Transverse colon (tissue), 4 donors: ENCODE measurements around the gene SASH1.

ENCODE experiments used
- CTCF ChIP-seq, 5 experiments: fragments of 200-600 bp in 3 of 5; fragments of 450-650 bp in 2 of 5; sonication (generic) in 3 of 5; IDR thresholded peaks; 1 replicate in 2 of 5; 2 replicates in 3 of 5; pipeline ENCODE4 v1.5.1; 2016 to 2017; ENCODE audit warnings: antibody characterized with exemption in 5 of 5, inconsistent platforms in 3 of 5, mild to moderate bottlenecking in 2 of 5, moderate library complexity in 1 of 5
- EP300 ChIP-seq: sonication (generic); formaldehyde crosslinking; IDR thresholded peaks from one replicate; pipeline ENCODE4 v1.6.1; 2017; ENCODE audit warnings: antibody characterized with exemption, low read depth
- POLR2A ChIP-seq: fragments of 450-650 bp; IDR thresholded peaks from one replicate; pipeline ENCODE4 v1.6.1; 2016; ENCODE audit warnings: antibody characterized with exemption, mild to moderate bottlenecking, moderate library complexity
- POLR2AphosphoS5 ChIP-seq, 3 donors: sonication (generic); formaldehyde crosslinking; IDR thresholded peaks; one replicate each; pipeline ENCODE4 v1.6.1; 2016; ENCODE audit warnings: antibody characterized with exemption in 3 of 3

GRCh38 chr6:148430897-148431296, 88.3 kb downstream of the SASH1 start:
- TF ChIP-seq CTCF (IDR thresholded peaks at IDR 0.05) (no peak), POLR2AphosphoS5 (IDR thresholded peaks at IDR 0.05) (no peak), POLR2A (no peak), EP300 (no peak)
